ENCODE measurements around the gene FCRLA.

Gene FCRLA

GRCh38 chr1:161731981-161732718 is 25.1 kb downstream of the FCRLA start:
- no peak for DNase-seq (ENCODE audit: low read depth in 2 of 2)

GRCh38 chr1:161733526-161733925 is 26.5 kb downstream of the FCRLA start:
- no peak for DNase-seq (ENCODE audit: low read depth in 2 of 2)

GRCh38 chr1:161735837-161736236 is 28.8 kb downstream of the FCRLA start:
- no peak for DNase-seq (ENCODE audit: low read depth in 2 of 2)

GRCh38 chr1:161736335-161736969 is 29.4 kb downstream of the FCRLA start:
- no peak for DNase-seq (ENCODE audit: low read depth in 2 of 2)

- no peak for DNase-seq (ENCODE audit: low read depth in 2 of 2)
Observed at GRCh38 chr1:161737625-161738024, 30.6 kb downstream of the FCRLA start.

GRCh38 chr1:161738627-161739287 is 31.7 kb downstream of the FCRLA start:
- no peak for DNase-seq (ENCODE audit: low read depth in 2 of 2)

- no peak for DNase-seq (ENCODE audit: low read depth in 2 of 2)
Observed at GRCh38 chr1:161739865-161740566, 33.0 kb downstream of the FCRLA start.

- no peak for DNase-seq (ENCODE audit: low read depth in 2 of 2)
Observed at GRCh38 chr1:161740921-161741320, 33.9 kb downstream of the FCRLA start.

- DNase-seq (ENCODE audit: low read depth in 2 of 2) = no peak
Observed at GRCh38 chr1:161743231-161743630, 36.2 kb downstream of the FCRLA start.

- DNase-seq (ENCODE audit: low read depth in 2 of 2) = no peak
Observed at GRCh38 chr1:161747801-161748200, 40.8 kb downstream of the FCRLA start.

- peak; percentile 80 to 83 for DNase-seq (ENCODE audit: low read depth in 2 of 2)
Observed at GRCh38 chr1:161749509-161750407, 42.7 kb downstream of the FCRLA start, which contains the start of gene DUSP12. Gene DUSP12 (plus strand): TSS chr1:161749786. CDS start chr1:161749802, 16 bp downstream.

GRCh38 chr1:161763522-161764098 is 56.6 kb downstream of the FCRLA start:
- DNase-seq (ENCODE audit: low read depth in 2 of 2) = no peak

Data from activated CD4-positive, alpha-beta T cell treated with anti-CD3 and anti-CD28 coated beads for 24 hours (primary cell).